Panc1 (cell line): Measurements from ENCODE around the gene TMEM150A. TPM values are rescaled to one million over a fixed set of nuclear protein-coding genes. Genes with fewer than 3 reads are reported as not detected.

Experiments
- ATAC-seq: fragments of 200-7000 bp; cut with Tn5 transposase; 2 replicates; pipeline ENCODE4 v1.9.1; 2020; ENCODE audit warnings: mild to moderate bottlenecking, moderate library complexity
- BruUV-seq: library from RNA; stranded (reverse); fragments of 400-500 nt; replicated peaks from 2 replicates; lab custom pipeline; 2021; lab: Mats Ljungman, UMichigan
- CTCF ChIA-PET: fragments of 300-600 bp; sonication (Branson Sonifier 250); formaldehyde crosslinking; loops from one replicate; lab custom pipeline; 2022; ENCODE audit warnings: antibody characterized with exemption; lab: Charles Lee
- POLR2A ChIA-PET: fragments of 300-600 bp; sonication (Branson Sonifier 250); formaldehyde crosslinking; loops from one replicate; lab custom pipeline; 2022; ENCODE audit warnings: antibody characterized with exemption; lab: Charles Lee
- DNase-seq: peaks from one replicate; pipeline ENCODE4 v3.0.0-alpha.2; 2010; ENCODE audit warnings: low read depth, low spot score
- H3K27ac ChIP-seq: 2 replicates; pipeline ENCODE4 v1.5.1; 2011; ENCODE audit warnings: mild to moderate bottlenecking, low read length, inconsistent platforms
- H3K27me3 ChIP-seq: fragments of 200-500 bp; sonication (Bioruptor generic); 2 replicates; pipeline ENCODE4 v1.6.0; 2014; ENCODE audit warnings: low read length, inconsistent platforms; ENCODE audit not compliant: control insufficient read depth, insufficient read depth
- H3K36me3 ChIP-seq: fragments of 200-500 bp; sonication (Bioruptor generic); 2 replicates; pipeline ENCODE4 v1.5.1; 2014; ENCODE audit warnings: inconsistent platforms, mild to moderate bottlenecking, low read length, moderate library complexity; ENCODE audit not compliant: control insufficient read depth, insufficient read depth
- H3K4me1 ChIP-seq: 2 replicates; pipeline ENCODE4 v1.5.1; 2011; ENCODE audit warnings: inconsistent platforms, mild to moderate bottlenecking, low read length, moderate library complexity; ENCODE audit not compliant: control insufficient read depth, insufficient read depth
- H3K4me3 ChIP-seq, 2 experiments: 2 replicates each; pipeline ENCODE4 v1.5.1; 2011 to 2012; ENCODE audit warnings: low read depth in 2 of 2, low read length in 2 of 2, mild to moderate bottlenecking in 2 of 2, inconsistent platforms in 1 of 2, moderate library complexity in 1 of 2
- H3K9me3 ChIP-seq: fragments of 200-500 bp; sonication (Bioruptor generic); 2 replicates; pipeline ENCODE4 v1.5.1; 2014; ENCODE audit warnings: low read depth, mild to moderate bottlenecking, inconsistent platforms, low read length, moderate library complexity; ENCODE audit not compliant: control insufficient read depth, insufficient read depth
- CTCF ChIP-seq: fragments of 450-650 bp; IDR thresholded peaks from 2 replicates; pipeline ENCODE4 v1.5.1; 2017; ENCODE audit warnings: mild to moderate bottlenecking
- POLR2AphosphoS5 ChIP-seq: IDR thresholded peaks from 2 replicates; pipeline ENCODE4 v1.6.1; 2012; ENCODE audit warnings: mild to moderate bottlenecking, low read depth, low read length, moderate library complexity
- REST ChIP-seq, 2 experiments: IDR thresholded peaks; 2 replicates each; pipeline ENCODE4 v1.6.1; 2011 to 2012; ENCODE audit warnings: low read depth in 2 of 2, control low read depth in 1 of 2, low read length in 1 of 2, mild to moderate bottlenecking in 1 of 2, moderate library complexity in 1 of 2; ENCODE audit not compliant: insufficient read depth in 1 of 2
- SIN3A ChIP-seq: IDR thresholded peaks from 2 replicates; pipeline ENCODE4 v1.6.1; 2012; ENCODE audit warnings: low read depth, mild to moderate bottlenecking, low read length, moderate library complexity, borderline replicate concordance; ENCODE audit not compliant: insufficient read depth
- TCF7L2 ChIP-seq: IDR thresholded peaks from 2 replicates; pipeline ENCODE4 v1.6.1; 2011; ENCODE audit warnings: mild to moderate bottlenecking, low read depth, low read length, inconsistent platforms
- in situ Hi-C: cut with HindIII; loops from 2 replicates; pipeline ENCODE4 v1.10.0; 2016; ENCODE audit warnings: low sequenced_read_pairs, low pct_unique_long_range_greater_than_20kb
- intact Hi-C: fragments of 100-400 bp; cut with micrococcal nuclease; formaldehyde crosslinking; loops from one replicate; pipeline ENCODE4 v1.10.0; 2022; ENCODE audit not compliant: unreplicated experiment
- total RNA-seq: library from RNA; stranded (reverse); gene quantifications from one replicate; pipeline ENCODE4 v1.2.1, GENCODE V29; 2021; ENCODE audit not compliant: unreplicated experiment

Gene TMEM150A
- total RNA-seq, 1 experiment from 2014 or later: 30.4 TPM

DNA sequence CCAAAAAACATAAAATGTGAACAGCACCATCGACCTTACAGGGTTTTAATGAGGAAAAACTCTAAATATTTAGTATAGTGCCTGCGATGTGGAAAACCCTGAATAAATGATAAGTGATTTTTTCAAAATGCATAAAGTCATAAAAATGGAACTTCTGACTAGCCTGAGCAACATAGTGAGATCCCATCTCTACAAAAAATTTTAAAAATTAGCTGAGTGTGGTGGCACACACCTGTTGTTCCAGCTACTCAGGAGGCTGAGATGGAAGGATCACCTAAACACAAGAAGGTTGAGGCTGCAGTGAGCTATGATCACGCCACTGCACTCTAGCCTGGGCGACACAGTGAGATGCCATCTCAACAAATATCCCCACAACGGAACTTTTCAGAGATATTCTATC lies 45.4 kb downstream of the TMEM150A start:
- Histone ChIP-seq H3K4me3 (no peak overlapping the region), H3K27ac (no peak overlapping the region), H3K27me3 (no peaks in the 10 kb centered on the region), H3K36me3 (peaks cover 8% of the 10 kb centered on the region), H3K4me1 (peaks cover 10% of the 10 kb centered on the region), H3K9me3 (no peaks in the 10 kb centered on the region)
- ATAC-seq (no peak), DNase-seq (no peak)
- TF ChIP-seq TCF7L2 (no peak), CTCF (no peak), SIN3A (no peak), REST (IDR thresholded peaks at IDR 0.05; ENCODE audit: insufficient read depth in 1 of 2, low read depth in 2 of 2, low read length in 1 of 2) (no peak), POLR2AphosphoS5 (no peak)
- in situ Hi-C loops (no loop called here), intact Hi-C loops (no loop called here)
- BruUV-seq: no TSS peak
- POLR2A ChIA-PET: interaction anchor here (0.6 kb wide), 1 partner anchor 106 kb away, joined by 8 read pairs; no protein-coding TSS in a partner anchor
- CTCF ChIA-PET: no interaction called here

DNA sequence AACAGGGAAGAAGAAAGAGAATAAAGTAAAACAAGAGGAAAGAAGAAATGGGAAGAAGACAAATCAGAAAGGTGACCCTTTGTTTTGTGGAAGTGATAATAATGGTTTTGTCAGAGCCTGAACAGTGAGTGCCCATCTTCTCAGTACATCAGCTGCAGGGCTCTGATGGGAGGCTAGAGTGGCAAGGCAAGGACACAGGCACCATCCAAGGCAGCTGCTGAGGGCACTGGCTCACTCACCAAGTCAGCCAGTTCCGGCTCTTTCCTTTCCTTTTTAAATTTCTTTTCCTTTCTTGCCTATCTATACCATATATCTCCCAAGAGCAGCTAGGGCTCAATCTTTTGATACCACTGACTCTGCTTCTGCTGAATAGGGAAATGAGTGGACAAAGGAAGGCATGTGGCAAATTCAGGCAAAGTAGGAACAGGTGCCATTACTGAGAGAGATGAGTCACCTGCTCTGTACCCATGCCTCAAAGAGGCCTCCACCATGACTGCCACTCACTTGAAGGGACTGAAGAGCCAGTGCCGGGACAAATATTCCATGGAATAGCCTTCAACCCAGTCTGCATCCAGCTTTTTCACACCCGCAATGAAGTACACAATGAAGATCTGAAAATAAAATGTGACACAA lies 47.4 kb downstream of the TMEM150A start:
- no peaks in the 10 kb centered on the region for H3K27me3 ChIP-seq
- H3K4me3 ChIP-seq: no peak overlapping the region
- peaks cover 11% of the 10 kb centered on the region for H3K36me3 ChIP-seq
- CTCF ChIA-PET: no interaction called here
- in situ Hi-C loops: no loop called here
- no peak for DNase-seq
- no peaks in the 10 kb centered on the region for H3K9me3 ChIP-seq
- no peak for TF ChIP-seq SIN3A
- no peak for TF ChIP-seq CTCF
- TF ChIP-seq REST (IDR thresholded peaks at IDR 0.05; ENCODE audit: insufficient read depth in 1 of 2, low read depth in 2 of 2, low read length in 1 of 2): no peak
- TF ChIP-seq POLR2AphosphoS5: no peak
- TF ChIP-seq TCF7L2: no peak
- POLR2A ChIA-PET: no interaction called here
- ATAC-seq: no peak
- H3K27ac ChIP-seq: no peak overlapping the region
- peaks cover 25% of the 10 kb centered on the region for H3K4me1 ChIP-seq
- BruUV-seq: no TSS peak
- intact Hi-C loops: no loop called here
